Adrenal gland (tissue), 5 donors: ENCODE measurements around the gene ZNF155.

Experiments
- CTCF ChIP-seq, 6 experiments: fragments of 450-650 bp in 4 of 6; fragments of 200-600 bp in 2 of 6; sonication (generic) in 1 of 6; IDR thresholded peaks; 1 replicate in 5 of 6; 2 replicates in 1 of 6; pipeline versions ENCODE4 v1.5.1 to v1.8.0; 2016 to 2021; ENCODE audit warnings: antibody characterized with exemption in 6 of 6, mild to moderate bottlenecking in 2 of 6, moderate library complexity in 1 of 6
- POLR2A ChIP-seq, 2 donors: fragments of 450-650 bp; IDR thresholded peaks; one replicate each; pipeline ENCODE4 v1.6.1; 2017; ENCODE audit warnings: antibody characterized with exemption in 2 of 2, mild to moderate bottlenecking in 2 of 2, moderate library complexity in 1 of 2
- donor health status: DM: no; HTN: no; CAD: no.

GRCh38 chr19:43983544-43983911, 460 bp upstream of the ZNF155 start:
- no peak for TF ChIP-seq CTCF (IDR thresholded peaks at IDR 0.05)
- TF ChIP-seq POLR2A (IDR thresholded peaks at IDR 0.05) = no peak
